Measurements from ENCODE around the gene DLL1.

Gene DLL1

DNA sequence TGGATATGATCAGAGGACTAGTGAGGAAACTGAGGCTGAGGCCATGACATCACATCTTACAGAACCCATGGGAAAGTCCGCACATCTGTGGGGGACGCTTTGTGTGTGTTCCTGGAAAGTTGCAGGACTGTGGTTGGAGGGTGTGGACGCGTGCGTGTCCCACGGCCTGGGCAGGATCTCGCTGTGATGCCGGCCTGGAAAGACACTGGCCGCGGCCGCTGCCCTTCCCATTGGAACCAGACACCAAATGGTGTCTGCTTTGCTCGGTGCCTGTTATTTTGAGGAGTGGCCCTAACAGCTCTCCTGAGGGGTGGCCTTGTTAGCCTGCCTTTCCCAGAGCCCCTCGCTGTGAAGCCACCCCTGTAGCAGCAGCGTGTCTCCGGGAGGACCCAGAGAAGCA is 41.1 kb downstream of the DLL1 start:
- no peak for FAIRE-seq

DNA sequence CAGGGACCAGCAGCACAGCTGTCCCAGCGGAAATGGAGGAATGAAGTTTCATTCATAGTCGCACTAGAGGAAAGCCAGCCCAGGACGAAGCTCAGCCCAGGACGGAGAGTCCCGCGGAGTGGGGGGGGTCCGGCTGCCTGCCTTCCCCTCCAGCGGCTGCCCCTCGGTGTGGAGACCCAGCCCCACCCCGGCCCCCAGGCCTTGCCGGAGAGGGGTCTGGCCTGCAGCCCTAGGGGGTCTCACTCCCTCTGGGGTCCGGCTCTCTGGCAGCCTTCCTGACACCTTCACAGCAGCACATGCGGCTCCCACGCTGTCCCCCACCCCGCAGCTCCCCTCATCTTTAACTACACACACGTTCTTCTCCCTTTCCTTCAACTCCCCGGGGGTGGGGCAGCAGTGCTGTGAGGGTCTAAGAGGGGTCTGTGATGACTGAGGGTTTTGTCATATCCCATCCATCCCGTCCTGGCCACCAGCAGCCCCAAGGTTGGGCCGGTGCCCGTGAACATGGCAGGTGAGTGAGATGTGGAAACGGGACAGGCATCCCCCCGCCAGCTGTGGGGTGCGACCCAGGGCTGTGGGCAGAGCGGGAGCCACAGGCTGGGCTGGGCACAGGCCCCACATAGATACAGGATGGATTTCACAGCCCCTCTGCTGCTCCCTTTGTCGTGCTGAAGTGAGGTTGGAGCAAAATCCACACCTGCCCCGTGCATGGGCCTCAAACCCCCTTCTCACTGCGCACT is 41.8 kb downstream of the DLL1 start:
- no peak for FAIRE-seq

DNA sequence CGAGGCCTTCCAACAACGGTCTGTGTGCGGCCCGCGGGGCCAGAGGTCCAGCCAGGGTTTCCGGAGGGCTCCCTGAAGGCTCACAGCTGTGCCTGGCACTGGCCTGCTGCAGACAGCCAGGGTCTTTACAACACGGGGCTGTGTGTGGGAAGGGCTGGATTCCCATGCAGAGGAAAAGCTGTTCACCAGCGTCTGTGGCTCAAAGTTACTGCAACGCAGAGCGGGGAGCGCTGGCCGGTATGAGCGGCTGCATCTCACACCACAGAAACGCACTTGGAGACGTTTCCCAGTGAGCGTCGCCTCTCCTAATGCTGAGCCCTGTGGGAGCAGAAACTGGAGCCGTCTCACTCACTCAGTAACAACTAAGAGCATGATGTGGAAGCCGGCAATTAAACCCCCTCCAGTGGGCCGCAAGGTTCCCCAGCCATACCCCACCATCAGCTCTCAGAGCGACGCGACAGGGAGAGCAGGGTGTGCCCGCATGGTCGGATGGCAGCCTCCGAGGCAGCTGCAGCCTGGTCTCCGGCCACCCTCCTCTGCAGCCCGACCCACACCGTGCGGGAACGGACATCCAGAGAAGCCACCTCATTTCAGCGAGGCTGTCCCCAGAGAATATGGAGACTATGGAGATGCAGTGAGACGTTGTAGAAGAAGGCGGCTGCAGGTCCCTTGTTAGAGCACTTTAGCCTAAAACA is 42.6 kb downstream of the DLL1 start:
- no peak for FAIRE-seq

DNA sequence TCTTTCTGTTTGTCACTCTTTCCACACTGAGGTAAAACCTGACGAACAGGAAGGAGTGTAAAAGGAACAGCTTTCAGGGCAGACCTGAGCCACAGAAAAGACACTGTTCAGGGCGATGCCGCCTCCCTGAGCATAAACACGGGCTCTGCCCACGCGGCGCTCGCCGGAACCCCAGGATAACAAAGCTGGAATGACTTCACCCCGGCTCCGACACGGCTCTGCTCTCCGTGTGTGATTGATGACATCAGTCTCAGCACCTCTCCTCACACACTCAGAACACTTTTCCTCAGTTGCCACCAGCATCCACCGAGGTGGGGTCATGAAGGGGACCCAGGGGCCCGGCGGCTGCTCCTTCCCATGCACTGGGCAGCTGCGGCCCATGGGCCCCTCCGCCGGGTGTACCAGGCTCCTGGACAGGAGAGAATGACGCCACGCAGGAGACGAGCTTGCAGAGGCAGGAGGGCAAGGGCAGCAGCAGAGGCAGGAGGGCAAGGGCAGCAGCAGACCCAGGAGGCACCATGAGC is 43.6 kb downstream of the DLL1 start:
- FAIRE-seq: no peak

DNA sequence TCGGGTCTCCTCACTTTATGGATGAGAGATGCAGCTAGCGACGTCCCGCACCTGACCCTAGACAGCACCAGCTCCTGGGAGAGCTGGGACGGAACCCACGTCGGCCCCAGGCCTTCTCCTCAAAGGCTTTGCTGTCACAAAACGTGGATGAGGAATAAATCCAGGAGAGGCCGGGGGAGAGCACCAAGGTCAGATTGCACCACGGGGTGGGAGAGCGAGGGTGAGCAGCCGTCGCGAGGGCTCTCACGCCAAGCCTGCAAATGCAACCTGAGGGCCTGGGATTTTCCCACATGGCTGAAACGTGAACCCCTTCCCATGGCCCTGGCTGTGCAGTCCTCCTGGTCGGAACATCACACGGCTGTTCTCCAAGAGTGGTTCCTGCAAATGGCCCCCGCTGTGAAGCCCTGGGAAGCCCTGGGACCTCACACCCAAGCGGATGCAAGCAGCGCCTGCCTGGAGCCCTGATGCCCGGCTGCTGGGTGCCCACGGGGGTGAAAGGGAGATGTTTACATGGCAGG is 45.3 kb downstream of the DLL1 start:
- no peak for FAIRE-seq

DNA sequence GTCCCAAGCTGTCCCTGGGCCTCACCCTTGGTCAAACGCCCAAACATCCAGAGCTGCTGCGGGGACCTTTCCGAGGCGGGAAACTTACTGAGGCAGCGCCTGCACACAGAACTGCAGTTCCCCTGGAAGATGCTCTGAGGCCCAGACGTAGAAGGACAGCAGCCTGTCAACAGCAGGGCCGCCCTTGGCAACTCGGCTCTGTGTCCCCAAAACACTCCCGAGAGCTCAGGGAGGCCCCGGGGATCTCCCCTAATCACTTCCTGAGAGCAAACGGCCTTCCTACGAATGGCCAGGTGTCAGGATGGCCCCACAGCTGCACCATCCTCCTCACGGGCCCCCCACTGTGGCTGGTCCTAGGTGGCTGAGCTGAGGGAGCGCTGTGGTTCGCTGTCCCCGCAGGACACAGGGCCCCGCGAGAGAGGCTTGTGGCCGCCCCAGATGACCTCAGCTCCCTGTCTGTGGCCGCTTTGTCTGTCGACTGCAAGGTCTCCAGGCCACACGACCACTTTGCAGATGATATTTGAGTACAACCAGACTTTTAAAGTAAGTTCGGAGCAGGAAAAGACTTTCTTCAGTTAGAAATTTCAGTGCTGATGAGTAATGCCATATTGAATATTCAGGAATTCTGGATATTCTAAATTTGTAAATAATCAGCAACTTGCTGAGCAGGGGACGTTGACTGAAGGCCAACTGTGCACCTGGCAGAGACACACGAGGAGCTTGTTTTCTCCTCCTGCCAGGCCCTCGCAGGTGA is 46.0 kb downstream of the DLL1 start:
- FAIRE-seq: no peak

DNA sequence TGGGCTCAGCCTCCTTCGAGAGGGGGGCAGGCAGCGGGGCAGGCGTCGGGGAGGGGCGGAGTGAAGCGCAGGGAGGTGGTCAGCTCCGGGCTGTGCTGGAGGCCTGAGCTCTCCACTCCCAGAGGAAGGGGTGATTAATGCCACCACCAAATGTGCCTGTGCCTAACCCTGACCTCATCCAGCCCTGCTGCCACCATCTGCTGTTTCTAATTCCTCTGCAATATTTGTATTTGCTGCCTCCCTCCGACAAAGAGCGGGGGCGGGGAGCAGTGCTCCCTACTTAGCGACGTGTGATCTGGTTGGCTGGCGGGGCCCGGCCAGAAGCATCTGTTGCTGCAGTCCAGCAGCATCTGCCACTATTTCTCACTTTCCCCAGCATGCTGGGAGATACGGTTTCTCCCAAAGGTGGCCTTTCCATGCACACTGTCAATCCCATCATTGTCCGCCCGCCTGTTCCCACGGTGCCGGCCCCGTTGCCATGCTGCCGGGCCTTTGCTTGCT is 47.0 kb downstream of the DLL1 start:
- no peak for FAIRE-seq

DNA sequence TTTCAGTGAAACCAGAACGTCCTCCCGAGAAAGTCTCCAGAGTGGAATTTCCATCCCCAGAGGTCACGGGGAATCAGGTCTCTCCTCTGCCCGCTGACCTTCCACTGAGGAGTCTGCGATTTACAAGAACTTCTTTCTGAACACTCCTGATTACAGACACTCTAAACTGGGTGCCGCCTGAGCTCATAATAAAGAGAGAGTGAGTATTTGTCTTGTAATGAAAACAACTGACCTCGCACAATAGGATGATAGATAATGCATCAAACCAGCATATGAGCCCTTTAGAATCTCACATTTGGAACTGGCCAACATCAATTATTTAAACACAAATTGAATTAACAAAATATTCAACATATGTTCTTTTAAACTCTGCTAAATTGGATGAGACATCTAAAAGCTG is 47.5 kb downstream of the DLL1 start:
- FAIRE-seq: no peak

DNA sequence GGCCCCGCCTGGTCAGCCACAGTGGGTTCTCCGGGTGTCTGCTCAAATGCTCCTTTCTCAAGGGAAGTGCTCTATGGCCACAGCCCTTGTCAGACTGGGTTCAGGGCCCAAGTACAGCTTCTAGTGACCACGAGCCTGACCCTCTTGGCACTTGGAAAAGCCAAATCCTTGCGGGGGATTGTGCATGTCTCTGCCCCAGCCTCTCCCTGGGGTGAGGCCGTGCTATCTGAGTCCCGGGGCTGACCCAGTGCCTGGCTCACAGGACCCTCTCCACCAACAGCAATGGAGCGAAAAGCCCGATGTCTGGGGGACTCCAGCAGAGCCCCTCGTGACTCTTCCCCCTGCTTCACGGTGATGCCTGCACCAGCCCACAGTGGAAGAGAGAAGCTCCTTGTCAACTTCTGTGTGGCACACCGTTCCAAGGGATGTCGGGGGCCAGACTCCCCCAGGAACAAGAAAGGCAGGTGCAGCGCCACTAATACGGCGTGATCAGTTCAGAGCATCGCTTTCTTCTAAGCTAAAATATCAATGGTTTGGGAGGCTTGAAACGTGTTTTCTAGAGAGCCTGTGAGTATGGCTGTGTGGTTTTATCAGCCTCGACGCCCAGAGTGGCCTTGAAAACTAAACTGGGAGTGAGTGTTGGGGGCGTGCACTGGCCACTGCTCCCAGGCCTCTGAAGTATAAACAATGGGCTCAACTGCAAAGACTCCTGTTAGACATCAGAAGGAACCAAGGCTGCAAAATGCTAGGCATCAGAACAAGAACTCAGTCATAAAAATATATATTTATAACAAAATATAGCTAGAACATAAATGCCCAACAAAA is 51.9 kb downstream of the DLL1 start:
- no peak for FAIRE-seq

DNA sequence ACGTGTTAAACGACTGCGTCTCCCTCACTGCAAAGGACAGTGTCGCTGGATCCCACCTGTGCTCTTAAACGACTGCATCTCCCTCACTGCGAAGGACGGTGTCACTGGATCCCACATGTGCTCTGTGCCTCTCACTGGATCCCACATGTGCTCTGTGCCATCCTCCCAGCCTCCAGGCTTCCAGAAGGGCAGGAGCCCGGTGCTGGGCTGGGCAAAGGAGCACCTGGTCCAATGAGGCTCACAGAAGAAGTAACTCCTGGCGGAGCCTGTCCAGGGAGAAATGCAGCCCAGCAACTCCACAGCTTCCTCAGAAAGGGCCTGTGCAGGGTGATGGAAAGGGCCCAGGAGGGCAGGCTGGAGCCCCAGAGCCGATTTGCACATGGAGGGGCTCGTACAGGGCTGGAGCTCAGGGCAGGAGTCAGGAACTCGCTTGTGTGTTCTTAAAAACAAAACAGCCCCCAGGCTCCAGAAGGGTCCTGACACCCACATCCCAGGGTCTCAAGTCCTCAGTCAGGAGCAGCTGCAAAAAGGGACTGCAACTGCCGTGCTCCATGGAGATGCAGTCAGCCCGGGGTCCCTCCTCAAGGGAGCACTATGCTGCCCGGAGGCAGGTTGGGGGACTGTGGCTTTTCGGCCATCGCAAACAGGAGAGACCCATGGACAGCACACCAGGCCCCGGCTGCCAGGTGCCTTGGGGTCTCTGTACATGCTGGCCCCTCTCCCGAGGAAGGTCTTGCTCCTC is 52.7 kb downstream of the DLL1 start:
- FAIRE-seq: no peak

DNA sequence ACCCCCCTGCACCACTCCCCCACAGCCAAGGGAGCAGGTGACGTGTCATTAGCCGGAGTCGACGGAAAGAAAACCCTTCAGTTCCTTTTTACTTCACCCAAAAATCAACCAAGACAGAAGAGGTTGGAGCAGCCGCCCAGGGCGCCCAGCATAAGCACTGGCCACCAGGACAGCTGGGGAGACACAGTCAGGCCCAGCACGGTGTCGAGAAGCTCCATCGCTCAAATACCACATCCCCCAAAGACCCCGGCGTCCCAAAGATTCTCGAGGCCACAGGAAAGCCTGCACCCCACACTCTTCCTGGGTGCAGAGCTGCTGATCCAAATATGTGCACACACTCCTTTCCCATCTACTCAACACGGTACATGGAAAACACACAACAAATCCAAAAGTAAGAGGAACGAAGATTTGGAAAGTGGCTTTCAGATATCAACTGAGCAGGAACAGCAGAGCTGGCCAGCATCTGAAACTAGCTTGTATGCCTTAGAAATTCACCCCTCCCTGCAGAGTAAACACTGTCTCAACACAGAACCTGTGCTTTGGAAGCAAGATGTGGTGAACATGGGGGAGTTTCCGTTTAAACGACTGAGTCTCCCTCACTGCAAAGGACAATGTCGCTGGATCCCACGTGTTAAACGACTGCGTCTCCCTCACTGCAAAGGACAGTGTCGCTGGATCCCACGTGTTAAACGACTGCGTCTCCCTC is 54.6 kb downstream of the DLL1 start:
- FAIRE-seq: no peak

DNA sequence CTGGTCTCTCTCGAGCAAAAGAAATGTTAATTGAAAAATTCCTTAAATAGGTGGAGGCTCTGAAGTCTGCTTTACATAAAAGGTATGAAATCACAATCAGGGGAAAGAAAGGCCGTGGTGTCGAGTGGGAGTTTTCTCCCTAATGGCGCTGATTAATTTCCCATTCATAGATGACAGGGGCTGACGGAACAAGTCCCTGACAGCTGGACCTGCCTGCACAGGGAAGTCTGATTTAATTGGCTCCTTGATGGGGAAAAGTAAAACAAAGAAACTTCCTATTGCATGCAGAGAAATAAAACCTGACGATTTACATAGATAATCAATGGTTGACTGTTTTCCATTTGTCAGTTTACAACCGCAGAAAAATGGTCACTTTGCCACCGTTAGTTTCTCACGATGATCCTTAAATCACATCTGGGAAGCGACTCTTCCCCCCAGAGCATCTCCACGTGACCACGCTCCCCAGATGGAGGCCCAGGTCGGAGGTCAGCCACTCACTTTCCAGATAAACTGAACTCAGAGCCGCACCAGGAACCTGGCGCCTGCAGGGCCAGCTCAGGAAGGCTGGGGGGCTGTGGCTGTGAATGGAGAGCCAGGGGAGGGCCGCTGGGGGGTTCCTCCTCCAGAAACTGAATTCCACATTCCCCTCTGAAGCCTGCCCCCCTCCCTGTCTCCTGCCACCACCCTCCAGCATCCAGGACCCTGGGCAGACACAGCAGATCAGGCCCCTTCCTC is 55.3 kb downstream of the DLL1 start:
- FAIRE-seq: no peak

DNA sequence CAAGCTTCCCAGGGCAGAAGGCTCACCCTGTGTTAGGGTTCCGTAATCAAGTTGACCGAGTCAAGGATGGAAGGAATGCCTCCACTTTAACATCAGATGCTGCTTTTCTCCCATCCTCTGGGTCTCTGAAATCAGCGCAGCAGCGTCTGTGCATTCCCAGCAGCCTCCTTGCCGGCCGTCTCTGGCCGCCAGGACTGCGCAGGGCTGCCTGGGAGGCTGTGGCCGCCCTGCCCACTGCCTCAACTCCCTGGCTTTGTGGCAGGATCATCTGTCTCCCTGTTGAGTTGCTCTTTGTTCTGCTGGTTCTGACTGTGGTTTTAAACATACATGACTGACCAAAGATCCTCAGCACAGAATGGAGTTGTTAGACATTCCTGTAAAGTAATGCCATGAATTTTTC is 56.5 kb downstream of the DLL1 start:
- no peak for FAIRE-seq

DNA sequence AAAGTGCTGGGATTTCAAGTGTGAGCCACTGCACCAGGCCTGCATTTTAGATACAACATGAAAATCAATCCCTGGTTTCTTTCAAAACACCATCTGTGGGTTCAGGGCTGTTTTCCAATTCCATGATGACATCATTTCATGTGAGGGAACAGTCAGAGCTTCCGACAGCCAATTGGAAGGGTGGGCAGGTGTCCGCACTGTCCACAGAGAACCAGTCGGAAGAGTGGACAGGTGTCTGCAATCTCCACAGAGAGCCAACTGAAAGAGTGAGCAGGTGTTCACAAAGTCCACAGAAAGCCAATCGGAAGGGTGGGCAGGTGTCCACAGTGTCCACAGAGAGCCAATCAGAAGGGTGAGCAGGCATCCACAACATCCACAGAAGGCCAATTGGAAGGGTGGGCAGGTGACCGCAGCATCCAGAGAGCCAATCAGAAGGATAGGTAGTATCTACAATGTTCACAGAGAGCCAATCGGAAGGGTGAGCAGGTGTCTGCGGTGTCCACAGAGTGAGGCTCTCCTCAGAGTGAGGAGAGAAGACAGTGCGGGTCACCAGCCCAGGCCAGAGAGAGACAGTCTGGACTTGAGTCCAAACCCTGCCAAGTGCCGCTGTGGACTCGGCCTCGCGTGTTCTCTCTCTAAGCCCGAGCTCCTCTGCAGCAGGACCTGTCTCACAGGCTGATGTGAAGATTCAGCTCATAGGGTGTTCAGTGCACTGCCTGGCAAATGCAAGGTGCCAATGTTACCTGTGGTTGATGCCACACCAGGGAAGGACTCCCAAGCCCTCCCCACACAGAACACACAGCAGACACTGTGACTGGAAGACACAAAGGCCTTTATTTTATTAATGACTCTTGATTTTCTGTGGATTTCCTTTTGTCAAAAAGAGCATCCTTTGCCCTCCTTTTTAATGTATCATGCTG is 57.3 kb downstream of the DLL1 start:
- FAIRE-seq: no peak

Data from A204.1 (cell line).